Neural progenitor cell (in vitro differentiated cells): ENCODE data around the gene TENT4A.

Experiments used
- EZH2 ChIP-seq: fragments of 200-600 bp; sonication (generic); IDR thresholded peaks from 2 replicates; pipeline ENCODE4 v1.6.1; 2017; ENCODE audit warnings: antibody characterized with exemption, mild to moderate bottlenecking, moderate library complexity
- EZH2phosphoT487 ChIP-seq: fragments of 200-600 bp; sonication (generic); IDR thresholded peaks from 2 replicates; pipeline ENCODE4 v1.6.1; 2017; ENCODE audit warnings: antibody characterized with exemption
- TF ChIP-seq, protein P1 (sequence below): fragments of 200-600 bp; sonication (generic); IDR thresholded peaks from 2 replicates; pipeline ENCODE4 v1.5.1; 2017; ENCODE audit warnings: antibody characterized with exemption, mild to moderate bottlenecking

- TF ChIP-seq, protein P1, sequence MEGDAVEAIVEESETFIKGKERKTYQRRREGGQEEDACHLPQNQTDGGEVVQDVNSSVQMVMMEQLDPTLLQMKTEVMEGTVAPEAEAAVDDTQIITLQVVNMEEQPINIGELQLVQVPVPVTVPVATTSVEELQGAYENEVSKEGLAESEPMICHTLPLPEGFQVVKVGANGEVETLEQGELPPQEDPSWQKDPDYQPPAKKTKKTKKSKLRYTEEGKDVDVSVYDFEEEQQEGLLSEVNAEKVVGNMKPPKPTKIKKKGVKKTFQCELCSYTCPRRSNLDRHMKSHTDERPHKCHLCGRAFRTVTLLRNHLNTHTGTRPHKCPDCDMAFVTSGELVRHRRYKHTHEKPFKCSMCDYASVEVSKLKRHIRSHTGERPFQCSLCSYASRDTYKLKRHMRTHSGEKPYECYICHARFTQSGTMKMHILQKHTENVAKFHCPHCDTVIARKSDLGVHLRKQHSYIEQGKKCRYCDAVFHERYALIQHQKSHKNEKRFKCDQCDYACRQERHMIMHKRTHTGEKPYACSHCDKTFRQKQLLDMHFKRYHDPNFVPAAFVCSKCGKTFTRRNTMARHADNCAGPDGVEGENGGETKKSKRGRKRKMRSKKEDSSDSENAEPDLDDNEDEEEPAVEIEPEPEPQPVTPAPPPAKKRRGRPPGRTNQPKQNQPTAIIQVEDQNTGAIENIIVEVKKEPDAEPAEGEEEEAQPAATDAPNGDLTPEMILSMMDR = no peak
- no peak for TF ChIP-seq EZH2
- TF ChIP-seq EZH2phosphoT487 = no peak
These were observed 4.0 kb downstream of the TENT4A start for GRCh38 chr5:6717247-6717646.
